ENCODE measurements around the gene CARS2. TPM values are rescaled to one million over a fixed set of nuclear protein-coding genes. Genes with fewer than 3 reads are reported as not detected.

The CARS2 gene
- total and polyA plus RNA-seq, 8 donors = 49.3 to 247 (median 75.7) TPM

DNA sequence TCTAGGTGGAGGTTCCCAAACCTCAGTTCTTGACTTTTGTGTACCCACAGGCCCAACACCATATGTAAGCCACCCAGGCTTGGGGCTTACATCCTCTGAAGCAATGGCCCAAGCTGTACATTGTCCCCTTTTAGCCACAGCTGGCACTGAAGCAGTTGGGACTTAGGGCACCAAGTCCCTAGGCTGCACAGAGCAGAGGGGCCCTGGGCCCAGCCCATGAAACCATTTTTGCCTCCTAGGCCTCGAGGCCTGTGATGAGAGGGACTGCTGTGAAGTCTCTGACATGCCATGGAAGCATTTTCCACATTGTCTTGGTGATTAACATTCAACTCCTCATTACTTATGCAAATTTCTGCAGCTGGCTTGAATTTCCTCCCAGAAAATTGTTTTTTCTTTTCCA lies 37.8 kb upstream of the CARS2 start:
- Histone ChIP-seq H3K27ac (no peak overlapping the region), H3K9me3 (peaks cover 0 to 14% (median 13%) of the 10 kb centered on the region in 4 donors), H3K4me3 (no peak overlapping the region), H3K36me3 (no peaks in the 10 kb centered on the region), H3K4me1 (peaks cover 0 to 8% (median 0%) of the 10 kb centered on the region in 4 donors), H3K27me3 (no peaks in the 10 kb centered on the region)
- TF ChIP-seq POLR2AphosphoS5 (IDR thresholded peaks at IDR 0.05) (no peak), POLR2A (IDR thresholded peaks at IDR 0.05) (no peak), EP300 (IDR thresholded peaks at IDR 0.05) (no peak)
- TF ChIP-seq, protein P1, sequence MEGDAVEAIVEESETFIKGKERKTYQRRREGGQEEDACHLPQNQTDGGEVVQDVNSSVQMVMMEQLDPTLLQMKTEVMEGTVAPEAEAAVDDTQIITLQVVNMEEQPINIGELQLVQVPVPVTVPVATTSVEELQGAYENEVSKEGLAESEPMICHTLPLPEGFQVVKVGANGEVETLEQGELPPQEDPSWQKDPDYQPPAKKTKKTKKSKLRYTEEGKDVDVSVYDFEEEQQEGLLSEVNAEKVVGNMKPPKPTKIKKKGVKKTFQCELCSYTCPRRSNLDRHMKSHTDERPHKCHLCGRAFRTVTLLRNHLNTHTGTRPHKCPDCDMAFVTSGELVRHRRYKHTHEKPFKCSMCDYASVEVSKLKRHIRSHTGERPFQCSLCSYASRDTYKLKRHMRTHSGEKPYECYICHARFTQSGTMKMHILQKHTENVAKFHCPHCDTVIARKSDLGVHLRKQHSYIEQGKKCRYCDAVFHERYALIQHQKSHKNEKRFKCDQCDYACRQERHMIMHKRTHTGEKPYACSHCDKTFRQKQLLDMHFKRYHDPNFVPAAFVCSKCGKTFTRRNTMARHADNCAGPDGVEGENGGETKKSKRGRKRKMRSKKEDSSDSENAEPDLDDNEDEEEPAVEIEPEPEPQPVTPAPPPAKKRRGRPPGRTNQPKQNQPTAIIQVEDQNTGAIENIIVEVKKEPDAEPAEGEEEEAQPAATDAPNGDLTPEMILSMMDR (IDR thresholded peaks at IDR 0.05) = no peak
- intact Hi-C loops (cut with DNase I; ENCODE audit: low total_unique reads) = no loop called here
- 56 to 81% (median 76%) methylated on average over 1 of the region's 1 CpG for WGBS, 5 donors
- no peak for DNase-seq

DNA sequence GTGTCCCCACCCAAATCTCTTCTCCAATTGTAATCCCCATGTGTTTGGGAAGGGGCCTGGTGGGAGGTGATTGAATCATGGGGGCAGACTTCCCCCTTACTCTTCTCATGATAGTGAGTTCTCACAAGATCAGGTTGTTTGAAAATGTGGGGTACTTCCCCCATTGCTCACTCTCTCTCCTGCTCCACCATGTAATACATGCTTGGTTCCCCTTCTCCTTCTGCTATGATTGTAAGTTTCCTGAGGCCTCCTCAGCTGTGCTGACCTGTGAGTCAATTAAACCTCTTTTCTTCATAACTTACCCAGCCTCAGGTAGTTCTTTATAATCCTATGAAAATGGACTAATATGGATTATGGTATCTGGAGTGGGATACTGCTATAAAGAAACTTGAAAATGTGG lies 31.6 kb upstream of the CARS2 start:
- no peaks in the 10 kb centered on the region for H3K36me3 ChIP-seq

DNA sequence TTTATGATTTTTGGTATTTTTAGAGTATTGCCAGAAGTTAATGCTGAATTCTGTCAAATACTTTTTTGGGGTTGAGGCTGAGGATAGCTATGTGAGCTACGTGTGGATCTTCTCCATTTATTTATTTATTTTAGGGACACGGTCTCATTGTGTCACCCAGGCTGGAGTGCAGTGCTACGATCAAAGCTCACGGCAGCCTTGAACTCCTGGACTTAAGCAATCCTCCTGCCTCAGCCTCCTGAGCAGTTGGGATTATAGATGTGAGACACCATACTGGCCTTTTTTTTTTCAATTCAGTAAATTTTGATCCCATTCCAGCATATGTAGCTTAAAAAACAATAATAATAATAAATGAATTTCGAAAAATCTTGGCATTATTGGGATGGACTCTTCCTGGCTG lies 28.6 kb upstream of the CARS2 start:
- Histone ChIP-seq H3K27me3 (no peaks in the 10 kb centered on the region), H3K9me3 (peaks cover 0 to 10% (median 2%) of the 10 kb centered on the region in 4 donors), H3K27ac (no peak overlapping the region), H3K4me1 (no peaks in the 10 kb centered on the region), H3K36me3 (no peaks in the 10 kb centered on the region), H3K4me3 (no peak overlapping the region)
- DNase-seq = no peak
- WGBS, 5 donors = 84 to 93% (median 91%) methylated on average over 5 of the region's 5 CpGs
- TF ChIP-seq EP300 (IDR thresholded peaks at IDR 0.05) (no peak), POLR2AphosphoS5 (IDR thresholded peaks at IDR 0.05) (no peak), POLR2A (IDR thresholded peaks at IDR 0.05) (no peak)
- TF ChIP-seq, protein P1 (IDR thresholded peaks at IDR 0.05) = no peak
- intact Hi-C loops (cut with DNase I; ENCODE audit: low total_unique reads) = no loop called here

More for the DNA sequence above, 31.6 kb upstream of the CARS2 start:
- H3K4me1 ChIP-seq = no peaks in the 10 kb centered on the region
- intact Hi-C loops (cut with DNase I; ENCODE audit: low total_unique reads) = no loop called here
- no peak overlapping the region for H3K4me3 ChIP-seq
- DNase-seq = no peak
- no peak overlapping the region for H3K27ac ChIP-seq
- no peaks in the 10 kb centered on the region for H3K27me3 ChIP-seq
- no peak for TF ChIP-seq POLR2AphosphoS5 (IDR thresholded peaks at IDR 0.05)
- TF ChIP-seq, protein P1 (IDR thresholded peaks at IDR 0.05) = no peak
- TF ChIP-seq EP300 (IDR thresholded peaks at IDR 0.05) = no peak
- TF ChIP-seq POLR2A (IDR thresholded peaks at IDR 0.05) = no peak
- peaks cover 0 to 10% (median 2%) of the 10 kb centered on the region in 4 donors for H3K9me3 ChIP-seq

- H3K4me1 ChIP-seq = no peaks in the 10 kb centered on the region
Measured at GRCh38 chr13:110731072-110731471, 25.2 kb upstream of the CARS2 start.

More at GRCh38 chr13:110731072-110731471, 25.2 kb upstream of the CARS2 start:
- DNase-seq = no peak
- TF ChIP-seq POLR2AphosphoS5 (IDR thresholded peaks at IDR 0.05) (no peak), POLR2A (IDR thresholded peaks at IDR 0.05) (no peak), EP300 (IDR thresholded peaks at IDR 0.05) (no peak)
- TF ChIP-seq, protein P1 (IDR thresholded peaks at IDR 0.05) = no peak
- H3K9me3 ChIP-seq = no peaks in the 10 kb centered on the region
- H3K27ac ChIP-seq = no peak overlapping the region
- 91 to 98% (median 96%) methylated on average over 3 of the region's 3 CpGs for WGBS, 5 donors
- intact Hi-C loops (cut with DNase I; ENCODE audit: low total_unique reads) = no loop called here
- H3K27me3 ChIP-seq = no peaks in the 10 kb centered on the region
- no peak overlapping the region for H3K4me3 ChIP-seq
- no peaks in the 10 kb centered on the region for H3K36me3 ChIP-seq

Measured in stomach (tissue), 9 donors.